Gastroesophageal sphincter (tissue), 3 donors: Measurements from ENCODE around the gene HSD3B1.

Experiments used
- POLR2A ChIP-seq, 2 donors: fragments of 450-650 bp; IDR thresholded peaks; one replicate each; pipeline ENCODE4 v1.6.1; 2017; ENCODE audit warnings: antibody characterized with exemption in 2 of 2, mild to moderate bottlenecking in 2 of 2, moderate library complexity in 1 of 2
- TF ChIP-seq, protein P1 (sequence below), 4 experiments: fragments of 200-600 bp in 2 of 4; fragments of 450-650 bp in 2 of 4; sonication (generic) in 1 of 4; IDR thresholded peaks; one replicate each; pipeline ENCODE4 v1.5.1; 2017 to 2019; ENCODE audit warnings: antibody characterized with exemption in 4 of 4, mild to moderate bottlenecking in 2 of 4, moderate library complexity in 2 of 4

DNA sequence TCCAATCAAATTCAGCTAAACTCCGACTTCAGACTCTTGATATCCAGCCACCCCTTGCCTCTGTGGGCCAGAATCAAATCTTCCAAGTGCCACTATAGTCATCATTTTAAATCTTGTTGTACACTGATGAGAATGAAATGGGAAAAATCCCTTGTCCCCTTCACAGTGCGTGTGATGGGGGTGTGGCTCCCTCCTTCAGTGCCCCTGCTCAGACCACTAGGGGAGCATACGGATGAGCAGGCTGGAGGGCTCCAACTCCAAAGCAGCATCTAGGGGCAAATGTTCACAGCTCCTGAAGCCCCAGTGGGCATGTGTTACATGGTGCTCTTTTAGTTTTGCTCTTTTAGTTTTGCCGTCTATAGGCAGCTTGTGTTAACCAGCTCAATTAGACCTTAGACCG, 35.4 kb upstream of the HSD3B1 start:
- TF ChIP-seq, protein P1, sequence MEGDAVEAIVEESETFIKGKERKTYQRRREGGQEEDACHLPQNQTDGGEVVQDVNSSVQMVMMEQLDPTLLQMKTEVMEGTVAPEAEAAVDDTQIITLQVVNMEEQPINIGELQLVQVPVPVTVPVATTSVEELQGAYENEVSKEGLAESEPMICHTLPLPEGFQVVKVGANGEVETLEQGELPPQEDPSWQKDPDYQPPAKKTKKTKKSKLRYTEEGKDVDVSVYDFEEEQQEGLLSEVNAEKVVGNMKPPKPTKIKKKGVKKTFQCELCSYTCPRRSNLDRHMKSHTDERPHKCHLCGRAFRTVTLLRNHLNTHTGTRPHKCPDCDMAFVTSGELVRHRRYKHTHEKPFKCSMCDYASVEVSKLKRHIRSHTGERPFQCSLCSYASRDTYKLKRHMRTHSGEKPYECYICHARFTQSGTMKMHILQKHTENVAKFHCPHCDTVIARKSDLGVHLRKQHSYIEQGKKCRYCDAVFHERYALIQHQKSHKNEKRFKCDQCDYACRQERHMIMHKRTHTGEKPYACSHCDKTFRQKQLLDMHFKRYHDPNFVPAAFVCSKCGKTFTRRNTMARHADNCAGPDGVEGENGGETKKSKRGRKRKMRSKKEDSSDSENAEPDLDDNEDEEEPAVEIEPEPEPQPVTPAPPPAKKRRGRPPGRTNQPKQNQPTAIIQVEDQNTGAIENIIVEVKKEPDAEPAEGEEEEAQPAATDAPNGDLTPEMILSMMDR (IDR thresholded peaks at IDR 0.05) = no peak
- no peak for TF ChIP-seq POLR2A (IDR thresholded peaks at IDR 0.05)
